HS-27A (cell line): ENCODE measurements around the gene PRRC2A.

ENCODE experiments used
- DNase-seq: peaks from one replicate; pipeline ENCODE4 v3.0.0-alpha.2; 2012; ENCODE audit warnings: low read depth, missing footprints

The PRRC2A gene

DNA sequence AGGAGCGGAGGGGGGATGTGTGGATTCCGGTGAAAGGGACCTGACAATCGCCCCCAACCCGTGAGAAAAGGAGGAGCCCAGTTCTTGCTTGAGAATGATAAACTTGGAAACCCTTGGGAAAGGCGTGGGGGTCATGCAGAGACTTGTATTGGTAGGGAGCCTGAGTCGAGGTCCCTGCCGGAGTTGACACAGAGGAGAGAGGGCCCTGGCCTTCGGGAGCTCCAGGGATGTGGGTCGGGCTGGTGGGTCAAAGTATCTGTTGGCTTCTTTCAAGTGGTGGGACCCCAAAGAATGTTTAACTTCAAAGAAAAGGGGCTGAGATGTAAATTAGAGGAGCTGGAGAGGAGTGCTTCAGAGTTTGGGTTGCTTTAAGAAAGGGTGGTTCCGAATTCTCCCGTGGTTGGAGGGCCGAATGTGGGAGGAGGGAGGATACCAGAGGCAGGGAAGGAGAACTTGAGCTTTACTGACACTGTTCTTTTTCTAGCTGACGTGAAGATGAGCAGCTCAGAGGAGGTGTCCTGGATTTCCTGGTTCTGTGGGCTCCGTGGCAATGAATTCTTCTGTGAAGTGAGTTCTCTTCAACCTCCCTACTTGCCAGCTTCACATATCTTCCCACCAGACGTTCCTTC lies 45.9 kb downstream of the PRRC2A start:
- DNase-seq, result no peak

DNA sequence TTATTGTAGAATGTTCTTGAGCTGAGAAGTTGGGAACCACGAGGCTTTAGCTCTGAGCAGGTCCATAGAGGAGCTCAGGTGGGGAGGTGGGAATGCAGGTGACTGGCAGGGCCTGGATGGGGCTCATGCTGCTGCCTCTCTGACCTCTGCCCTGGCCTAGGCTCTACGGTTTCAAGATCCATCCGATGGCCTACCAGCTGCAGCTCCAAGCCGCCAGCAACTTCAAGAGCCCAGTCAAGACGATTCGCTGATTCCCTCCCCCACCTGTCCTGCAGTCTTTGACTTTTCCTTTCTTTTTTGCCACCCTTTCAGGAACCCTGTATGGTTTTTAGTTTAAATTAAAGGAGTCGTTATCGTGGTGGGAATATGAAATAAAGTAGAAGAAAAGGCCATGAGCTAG lies 49.2 kb downstream of the PRRC2A start, which contains the start of gene LY6G5B:
Gene LY6G5B, plus strand, starts transcription at position 301 of the 400 bp plus-strand sequence. CDS start 975 bp downstream, outside the sequence.
- DNase-seq, result no peak

DNA sequence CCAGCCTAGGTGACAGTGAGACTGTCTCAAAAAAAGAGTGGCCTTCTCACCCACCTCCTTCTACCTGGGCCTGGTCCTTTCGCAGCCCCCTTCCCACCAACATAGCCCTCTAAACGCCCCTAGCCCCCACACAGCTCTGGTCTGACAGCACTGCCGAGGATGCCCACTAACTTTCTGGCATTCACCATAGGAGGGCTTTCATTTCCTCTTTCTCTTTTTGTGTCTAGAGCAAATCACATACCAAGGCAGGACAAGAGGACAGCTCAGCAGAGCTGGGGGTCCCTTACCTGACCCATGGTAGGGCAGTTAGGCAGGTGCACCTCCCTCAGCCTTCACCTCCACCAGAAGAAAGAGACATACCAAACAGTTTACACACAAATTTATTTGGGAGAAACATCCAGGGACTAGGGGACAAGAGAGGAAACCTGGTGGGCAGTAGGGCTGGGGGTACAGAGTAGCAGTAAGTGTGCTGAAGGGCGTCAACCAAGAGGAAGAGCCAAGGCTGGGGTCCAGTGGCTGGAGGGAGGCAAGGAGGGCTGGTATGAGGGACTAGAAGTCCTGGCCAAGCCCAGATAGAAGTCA lies 55.9 kb downstream of the PRRC2A start:
- no peak for DNase-seq

DNA sequence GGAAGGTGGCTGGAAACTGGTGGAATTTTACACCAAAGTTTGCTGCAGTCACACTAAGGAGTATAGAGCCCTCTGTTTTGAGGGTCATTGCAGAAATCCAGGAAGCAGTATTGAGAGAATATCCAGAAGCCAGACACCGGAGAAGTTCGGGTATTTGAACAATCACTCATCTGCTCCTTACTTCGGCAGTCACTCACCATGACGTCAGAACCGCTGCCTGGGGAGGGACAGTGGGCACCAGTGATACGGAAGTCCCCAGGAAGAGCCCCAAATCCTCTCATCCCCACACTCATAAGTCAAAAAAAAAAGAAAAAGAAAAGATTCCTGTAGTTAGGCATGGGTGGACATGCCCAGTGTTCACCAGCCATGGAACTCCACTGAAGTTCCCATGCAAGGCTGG lies 56.4 kb downstream of the PRRC2A start:
- DNase-seq, result no peak

DNA sequence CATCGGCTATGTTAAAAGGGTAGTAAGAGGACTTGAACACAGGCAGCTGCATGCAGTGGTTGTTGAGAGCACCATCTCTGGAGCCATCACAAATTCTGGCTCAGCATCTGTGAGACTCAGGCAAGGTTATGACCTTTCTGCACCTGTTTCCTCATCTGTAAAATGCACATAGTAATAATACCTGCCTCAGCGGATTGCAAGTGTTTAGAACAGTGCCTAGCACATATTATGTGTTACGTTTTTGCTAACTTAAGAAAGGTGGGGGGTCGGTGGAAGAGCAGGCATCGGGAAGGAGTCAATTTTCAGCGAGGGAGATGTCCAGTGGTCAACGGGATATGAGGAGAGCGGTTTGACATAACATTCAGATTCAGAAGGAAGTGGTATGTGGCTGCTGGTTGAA lies 57.4 kb downstream of the PRRC2A start:
- no peak for DNase-seq

DNA sequence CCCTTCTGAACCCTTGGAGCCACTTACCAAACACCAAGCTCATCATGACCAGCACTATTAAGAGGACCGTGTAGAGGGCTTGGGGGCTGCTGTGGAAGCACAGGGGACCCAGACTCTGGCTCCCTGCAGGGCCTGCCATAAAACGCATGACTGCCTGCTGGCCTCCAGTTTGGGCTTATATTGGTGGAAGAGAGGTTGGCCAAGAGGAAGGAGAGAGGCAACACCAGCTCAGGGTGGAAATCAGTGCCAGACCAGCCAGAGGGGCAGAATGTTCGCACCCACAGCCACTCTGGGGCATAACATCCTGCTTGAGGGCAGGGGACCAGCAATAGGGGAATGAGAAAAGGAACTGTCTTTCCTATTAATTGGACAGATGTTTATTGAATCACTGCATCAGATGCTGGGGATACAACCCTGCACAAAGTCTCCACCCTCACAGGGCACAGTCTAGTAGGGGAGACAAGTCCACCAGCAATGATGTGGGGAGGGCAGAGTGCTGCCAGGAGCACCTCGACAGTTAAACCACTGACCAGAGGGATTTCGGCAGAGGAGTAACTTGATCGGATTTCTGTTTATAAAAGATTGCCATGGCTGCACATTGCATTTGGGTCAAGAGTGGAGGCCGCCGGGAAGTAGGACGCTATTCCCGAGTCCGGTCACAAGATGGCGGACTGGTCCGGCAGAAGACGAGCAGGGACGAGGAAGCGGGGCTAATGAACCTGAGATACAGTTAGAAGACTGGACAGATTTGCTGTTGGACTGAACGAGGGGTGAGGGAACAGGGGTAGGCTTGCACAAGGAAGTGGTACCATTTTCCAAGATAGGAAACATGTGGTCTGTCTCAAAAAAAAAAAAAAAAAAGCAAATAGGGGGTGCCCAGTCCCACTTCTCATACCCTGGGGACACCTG lies 60.0 kb downstream of the PRRC2A start, which contains the start of gene LY6G5C:
Gene LY6G5C, minus strand, starts transcription at position 842 of the 909 bp plus-strand sequence. Its CDS starts 694 bp downstream, at position 148.
- peak; percentile 69 for DNase-seq

DNA sequence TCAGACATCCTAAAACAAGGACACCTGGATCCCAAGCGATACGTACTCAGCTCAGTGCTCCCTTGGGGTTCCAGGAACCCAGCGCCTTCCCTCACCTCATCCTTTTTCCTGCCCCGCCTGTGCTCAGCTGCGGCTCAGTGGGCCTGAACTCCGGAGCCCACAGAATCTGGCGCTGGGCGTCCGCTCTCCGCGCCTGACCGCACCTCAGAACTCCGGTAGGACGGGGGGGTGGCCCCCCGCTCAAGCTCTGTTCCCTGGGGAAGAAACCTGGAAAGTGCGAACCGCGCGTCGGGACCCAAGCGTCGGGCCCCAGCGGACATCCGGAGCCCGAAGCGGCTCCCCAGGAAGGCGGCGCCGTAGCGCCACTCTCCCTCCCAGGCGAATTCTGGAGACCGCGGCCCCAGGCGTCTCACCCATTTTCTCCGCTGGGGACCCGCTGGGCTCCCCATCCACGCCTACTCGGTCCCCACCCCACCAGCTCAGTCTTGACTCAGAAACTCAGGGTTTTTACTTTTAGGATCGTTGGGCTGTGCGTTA lies 60.7 kb downstream of the PRRC2A start:
- no peak for DNase-seq

DNA sequence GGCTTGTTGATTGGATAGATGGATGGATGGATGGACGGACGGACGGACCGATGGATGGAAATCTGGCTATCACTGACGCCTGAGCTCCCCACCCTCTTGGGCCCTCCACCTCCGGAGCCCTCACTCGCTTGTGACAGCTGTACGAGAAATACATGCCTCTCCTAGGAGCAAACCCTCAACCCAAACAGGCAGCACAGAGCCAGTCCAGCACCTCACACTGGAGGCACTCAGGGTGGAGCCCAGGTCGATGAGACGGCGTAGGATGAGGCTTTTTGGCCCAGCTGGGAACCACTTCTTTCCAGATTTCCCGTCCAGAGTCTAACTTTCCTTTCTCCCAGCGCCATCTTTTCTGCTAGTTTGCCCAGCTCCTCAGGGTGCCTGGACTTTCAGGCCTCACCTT lies 63.1 kb downstream of the PRRC2A start:
- DNase-seq, result no peak

DNA sequence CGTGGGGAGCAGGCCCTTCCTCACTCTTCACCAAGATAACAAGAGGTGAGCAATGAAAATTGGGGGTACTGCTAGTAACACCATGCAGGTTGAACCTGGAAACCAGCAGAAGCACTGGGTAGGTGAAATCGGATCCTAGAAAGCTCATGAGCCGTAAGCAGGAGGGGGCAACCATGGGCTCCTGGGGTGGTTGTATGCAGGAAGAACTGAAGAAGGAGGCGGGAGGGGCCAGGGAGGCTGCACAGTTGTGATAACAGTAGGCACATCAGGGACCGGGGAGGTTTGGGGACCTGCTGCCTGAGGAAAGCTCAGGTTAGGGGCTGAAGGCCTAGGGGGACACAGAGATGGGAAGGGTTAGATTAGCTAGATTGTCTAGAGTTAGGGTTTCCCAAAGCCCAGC lies 66.0 kb downstream of the PRRC2A start:
- no peak for DNase-seq

DNA sequence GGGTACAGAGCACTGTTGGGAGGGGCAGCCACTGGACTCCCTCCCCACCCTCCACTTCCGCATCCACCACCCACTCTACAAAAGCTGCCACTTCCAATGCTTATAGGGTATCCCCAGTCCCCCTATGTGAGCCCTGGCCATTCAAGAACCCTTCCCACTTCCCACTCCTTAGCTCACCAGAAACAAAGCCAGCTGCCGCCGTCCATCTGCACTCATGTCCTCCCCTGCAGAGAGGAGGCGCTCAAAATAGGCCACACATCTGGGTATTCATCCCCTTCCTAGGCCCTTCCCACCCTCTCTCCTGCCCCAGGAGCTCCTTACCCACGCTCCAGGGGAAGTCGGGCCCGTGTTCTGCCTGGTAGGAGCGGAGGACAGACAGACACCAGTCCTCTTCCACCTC lies 66.8 kb downstream of the PRRC2A start:
- DNase-seq, result no peak
